PC-9 (cell line): Measurements from ENCODE around the gene OR2AG2. TPM values are rescaled to one million over a fixed set of nuclear protein-coding genes. Genes with fewer than 3 reads are reported as not detected.
A peak's percentile ranks its signal among the peaks of the same experiment; 100 is the strongest.

Experiments
- BruUV-seq: library from RNA; stranded (reverse); fragments of 400-500 nt; replicated peaks from 2 replicates; lab custom pipeline; 2021; lab: Mats Ljungman, UMichigan
- CTCF ChIA-PET: fragments of 300-600 bp; sonication (Branson Sonifier 250); formaldehyde crosslinking; loops from one replicate; lab custom pipeline; 2022; ENCODE audit warnings: antibody characterized with exemption; lab: Charles Lee
- POLR2A ChIA-PET: fragments of 300-600 bp; sonication (Branson Sonifier 250); formaldehyde crosslinking; loops from one replicate; lab custom pipeline; 2022; ENCODE audit warnings: antibody characterized with exemption; ENCODE audit not compliant: unreplicated experiment; lab: Charles Lee
- DNase-seq, 2 experiments: peaks; one replicate each; pipeline versions ENCODE4 v3.0.0 to v3.0.0-alpha.2; 2015 to 2022; ENCODE audit warnings: mixed read lengths in 1 of 2
- H2AFZ ChIP-seq: fragments of 200-600 bp; sonication (generic); 2 replicates; pipeline ENCODE4 v1.8.1; 2017; ENCODE audit warnings: antibody characterized with exemption
- H3F3A ChIP-seq: fragments of 200-600 bp; sonication (generic); 2 replicates; pipeline ENCODE4 v1.8.1; 2017; ENCODE audit warnings: antibody characterized with exemption, mild to moderate bottlenecking, low read depth; ENCODE audit not compliant: insufficient read depth
- H3K27ac ChIP-seq: fragments of 200-600 bp; sonication (generic); 2 replicates; pipeline ENCODE4 v1.6.1; 2016; ENCODE audit warnings: mixed run types
- H3K27me3 ChIP-seq: fragments of 200-600 bp; sonication (generic); 2 replicates; pipeline ENCODE4 v1.6.1; 2016; ENCODE audit warnings: low read depth, mixed run types; ENCODE audit not compliant: insufficient read depth
- H3K36me3 ChIP-seq: fragments of 200-600 bp; sonication (generic); 2 replicates; pipeline ENCODE4 v1.6.1; 2016; ENCODE audit warnings: low read depth, mixed run types
- H3K4me1 ChIP-seq: fragments of 200-600 bp; sonication (generic); replicated peaks from 2 replicates; pipeline ENCODE4 v1.6.1; 2016; ENCODE audit warnings: mixed run types; ENCODE audit not compliant: insufficient read depth
- H3K4me2 ChIP-seq: fragments of 200-600 bp; sonication (generic); 2 replicates; pipeline ENCODE4 v1.6.1; 2017; ENCODE audit warnings: mixed run types
- H3K4me3 ChIP-seq: fragments of 200-600 bp; sonication (generic); 2 replicates; pipeline ENCODE4 v1.6.1; 2016; ENCODE audit warnings: mixed run types
- H3K79me2 ChIP-seq: fragments of 200-600 bp; sonication (generic); 2 replicates; pipeline ENCODE4 v1.6.1; 2017; ENCODE audit warnings: low read depth, mixed run types
- H3K9me2 ChIP-seq: fragments of 200-600 bp; sonication (generic); 2 replicates; pipeline ENCODE4 v1.8.1; 2017; ENCODE audit warnings: mild to moderate bottlenecking; ENCODE audit not compliant: insufficient read depth
- H3K9me3 ChIP-seq: fragments of 200-600 bp; sonication (generic); 2 replicates; pipeline ENCODE4 v1.8.1; 2016; ENCODE audit warnings: low read depth; ENCODE audit not compliant: insufficient read depth
- H4K20me1 ChIP-seq: fragments of 200-600 bp; sonication (generic); 2 replicates; pipeline ENCODE4 v1.8.1; 2017; ENCODE audit not compliant: insufficient read depth
- EZH2 ChIP-seq: fragments of 200-600 bp; sonication (generic); IDR thresholded peaks from 2 replicates; pipeline ENCODE4 v1.8.0; 2017; ENCODE audit warnings: antibody characterized with exemption, low read depth
- intact Hi-C: fragments of 100-400 bp; cut with micrococcal nuclease; formaldehyde crosslinking; loops from one replicate; pipeline ENCODE4 v1.10.0; 2022; ENCODE audit not compliant: unreplicated experiment
- total RNA-seq: library from RNA; stranded (reverse); gene quantifications from 2 replicates; pipeline ENCODE4 v1.2.3, GENCODE V29; 2021
- TF ChIP-seq, protein P1 (sequence below): fragments of 200-600 bp; sonication (generic); conservative IDR thresholded peaks from 2 replicates; pipeline ENCODE4 v1.6.1; 2017; ENCODE audit warnings: mixed run types, antibody characterized with exemption, mild to moderate bottlenecking, moderate library complexity

The OR2AG2 gene
- total RNA-seq, 1 experiment from 2014 or later: 0.11 TPM

DNA sequence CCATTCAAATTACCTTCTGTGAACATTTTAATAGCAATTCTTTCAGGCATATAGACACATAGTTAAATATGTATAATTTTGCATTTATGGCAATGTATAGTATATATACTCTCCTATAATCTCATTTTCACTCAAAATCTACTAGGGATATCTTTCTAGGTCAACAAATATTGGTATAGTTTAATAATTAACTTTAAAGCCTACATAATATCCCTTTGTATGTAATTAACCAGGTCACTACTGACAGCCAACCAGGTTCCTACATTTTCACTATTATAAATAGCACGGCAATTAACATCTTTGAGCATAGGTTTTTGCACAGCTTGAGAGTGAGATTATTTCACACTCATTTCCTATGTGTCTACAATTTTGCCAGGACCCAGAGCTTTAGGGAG is 15.8 kb downstream of the OR2AG2 start:
- intact Hi-C loops: loop anchor here (5.0 kb wide), 1 partner anchor 379 kb away; no protein-coding TSS in a partner anchor
- TF ChIP-seq, protein P1, sequence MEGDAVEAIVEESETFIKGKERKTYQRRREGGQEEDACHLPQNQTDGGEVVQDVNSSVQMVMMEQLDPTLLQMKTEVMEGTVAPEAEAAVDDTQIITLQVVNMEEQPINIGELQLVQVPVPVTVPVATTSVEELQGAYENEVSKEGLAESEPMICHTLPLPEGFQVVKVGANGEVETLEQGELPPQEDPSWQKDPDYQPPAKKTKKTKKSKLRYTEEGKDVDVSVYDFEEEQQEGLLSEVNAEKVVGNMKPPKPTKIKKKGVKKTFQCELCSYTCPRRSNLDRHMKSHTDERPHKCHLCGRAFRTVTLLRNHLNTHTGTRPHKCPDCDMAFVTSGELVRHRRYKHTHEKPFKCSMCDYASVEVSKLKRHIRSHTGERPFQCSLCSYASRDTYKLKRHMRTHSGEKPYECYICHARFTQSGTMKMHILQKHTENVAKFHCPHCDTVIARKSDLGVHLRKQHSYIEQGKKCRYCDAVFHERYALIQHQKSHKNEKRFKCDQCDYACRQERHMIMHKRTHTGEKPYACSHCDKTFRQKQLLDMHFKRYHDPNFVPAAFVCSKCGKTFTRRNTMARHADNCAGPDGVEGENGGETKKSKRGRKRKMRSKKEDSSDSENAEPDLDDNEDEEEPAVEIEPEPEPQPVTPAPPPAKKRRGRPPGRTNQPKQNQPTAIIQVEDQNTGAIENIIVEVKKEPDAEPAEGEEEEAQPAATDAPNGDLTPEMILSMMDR: no peak
- TF ChIP-seq EZH2: no peak
- no TSS peak for BruUV-seq
- no peak for DNase-seq
- H3F3A ChIP-seq: no peaks in the 10 kb centered on the region
- no peak overlapping the region for H2AFZ ChIP-seq
- H3K79me2 ChIP-seq: no peaks in the 10 kb centered on the region
- ChIA-PET CTCF (no interaction called here), POLR2A (no interaction called here)
- H3K4me2 ChIP-seq: no peak overlapping the region
- H3K27ac ChIP-seq: no peak overlapping the region
- H3K27me3 ChIP-seq: no peaks in the 10 kb centered on the region
- no peaks in the 10 kb centered on the region for H3K4me1 ChIP-seq
- no peaks in the 10 kb centered on the region for H4K20me1 ChIP-seq
- no peaks in the 10 kb centered on the region for H3K9me2 ChIP-seq
- H3K9me3 ChIP-seq: no peaks in the 10 kb centered on the region
- no peaks in the 10 kb centered on the region for H3K36me3 ChIP-seq
- no peak overlapping the region for H3K4me3 ChIP-seq

DNA sequence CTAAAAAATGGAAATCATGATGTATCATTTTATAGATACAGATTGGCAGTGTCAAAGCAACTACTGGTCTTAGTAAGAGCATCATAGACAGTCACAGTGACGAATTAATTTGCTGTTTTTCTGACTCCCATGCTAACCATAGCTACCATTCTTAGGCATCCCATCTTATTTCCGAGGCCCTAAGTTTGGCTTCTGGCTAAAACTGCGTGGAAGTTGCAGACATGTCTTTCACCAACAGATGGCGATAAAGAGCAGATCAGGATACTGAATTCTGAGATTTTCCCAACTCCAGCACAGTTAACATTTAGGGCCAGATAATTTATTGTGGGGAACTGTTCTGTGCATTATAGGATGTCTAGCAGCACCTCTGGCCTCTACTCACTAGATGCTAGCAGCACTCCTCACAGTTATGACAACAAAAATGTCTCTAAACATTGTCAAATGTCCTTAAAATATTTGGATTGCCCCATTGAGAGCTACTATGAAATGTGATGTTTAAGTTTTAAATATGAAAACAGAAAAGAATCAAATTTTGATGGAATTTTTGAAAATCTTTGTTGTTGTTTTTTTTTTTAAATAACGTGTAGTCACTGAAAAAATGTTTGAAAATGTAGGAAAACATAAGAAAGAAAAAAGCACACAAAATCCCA is 16.3 kb downstream of the OR2AG2 start:
- no peak overlapping the region for H3K4me3 ChIP-seq
- intact Hi-C loops: loop anchor here (5.0 kb wide), 1 partner anchor 378 kb away; no protein-coding TSS in a partner anchor
- H4K20me1 ChIP-seq: no peaks in the 10 kb centered on the region
- ChIA-PET POLR2A (no interaction called here), CTCF (no interaction called here)
- BruUV-seq: no TSS peak
- DNase-seq: no peak
- no peaks in the 10 kb centered on the region for H3K36me3 ChIP-seq
- H3F3A ChIP-seq: no peaks in the 10 kb centered on the region
- no peak overlapping the region for H3K4me2 ChIP-seq
- no peaks in the 10 kb centered on the region for H3K79me2 ChIP-seq
- no peaks in the 10 kb centered on the region for H3K9me3 ChIP-seq
- H3K27me3 ChIP-seq: no peaks in the 10 kb centered on the region
- no peak overlapping the region for H3K27ac ChIP-seq
- no peak overlapping the region for H2AFZ ChIP-seq
- H3K9me2 ChIP-seq: no peaks in the 10 kb centered on the region
- no peaks in the 10 kb centered on the region for H3K4me1 ChIP-seq
- no peak for TF ChIP-seq EZH2
- TF ChIP-seq, protein P1: peak; percentile 72

DNA sequence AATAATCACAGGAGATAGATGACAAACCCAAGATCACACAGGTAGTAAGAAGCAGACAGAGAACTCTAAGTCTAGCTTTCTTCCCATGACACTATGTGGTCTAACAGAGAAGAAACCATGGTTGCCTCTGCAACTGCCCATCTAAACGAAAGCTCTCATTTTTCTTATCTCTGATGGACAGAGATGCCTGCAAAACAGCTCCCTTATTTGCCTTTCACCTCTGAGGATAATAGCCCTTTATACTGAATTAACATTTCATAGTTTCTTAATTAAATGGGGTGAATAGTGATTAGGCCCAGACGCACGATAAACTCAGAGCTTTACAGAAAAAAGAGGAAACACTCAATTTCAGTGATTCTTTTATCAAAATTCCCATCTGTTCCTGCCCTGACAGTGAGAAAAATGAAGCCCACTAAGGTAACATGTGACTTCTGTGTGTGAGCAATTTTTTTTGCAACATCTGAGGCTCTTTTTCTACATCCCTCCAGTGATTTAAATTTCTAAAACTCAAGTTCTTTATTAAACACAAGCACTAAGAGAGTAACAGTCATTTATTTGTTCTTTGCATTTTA is 24.6 kb downstream of the OR2AG2 start:
- no peak overlapping the region for H2AFZ ChIP-seq
- no peaks in the 10 kb centered on the region for H3K4me1 ChIP-seq
- H3K27ac ChIP-seq: no peak overlapping the region
- H4K20me1 ChIP-seq: no peaks in the 10 kb centered on the region
- intact Hi-C loops: no loop called here
- H3K9me3 ChIP-seq: no peaks in the 10 kb centered on the region
- H3K4me3 ChIP-seq: no peak overlapping the region
- ChIA-PET POLR2A (interaction anchor here (0.7 kb wide), 1 partner anchor 244 kb away, joined by 5 read pairs; no protein-coding TSS in a partner anchor), CTCF (no interaction called here)
- H3K4me2 ChIP-seq: no peak overlapping the region
- no peaks in the 10 kb centered on the region for H3K9me2 ChIP-seq
- H3K27me3 ChIP-seq: no peaks in the 10 kb centered on the region
- TF ChIP-seq, protein P1: no peak
- TF ChIP-seq EZH2: no peak
- no peaks in the 10 kb centered on the region for H3K79me2 ChIP-seq
- no peak for DNase-seq
- BruUV-seq: no TSS peak
- H3F3A ChIP-seq: no peaks in the 10 kb centered on the region
- no peaks in the 10 kb centered on the region for H3K36me3 ChIP-seq
